Glutamatergic neuron (in vitro differentiated cells): Measurements from ENCODE around the gene TOPBP1. TPM values are rescaled to one million over a fixed set of nuclear protein-coding genes. Genes with fewer than 3 reads are reported as not detected.

Experiments used
- DNase-seq: peaks from one replicate; pipeline ENCODE4 v3.0.0; 2022
- H3K27ac Mint-ChIP-seq: one replicate; pipeline ENCODE4 v1.8.0; 2020; ENCODE audit warnings: mild to moderate bottlenecking, mixed read lengths, inconsistent platforms; ENCODE audit not compliant: unreplicated experiment
- H3K27me3 Mint-ChIP-seq: one replicate; pipeline ENCODE4 v1.8.0; 2020; ENCODE audit warnings: mild to moderate bottlenecking, moderate library complexity, mixed read lengths, inconsistent platforms; ENCODE audit not compliant: unreplicated experiment
- H3K36me3 Mint-ChIP-seq: one replicate; pipeline ENCODE4 v1.8.0; 2020; ENCODE audit warnings: mild to moderate bottlenecking, mixed read lengths, inconsistent platforms; ENCODE audit not compliant: unreplicated experiment
- H3K4me1 Mint-ChIP-seq: one replicate; pipeline ENCODE4 v1.8.0; 2020; ENCODE audit warnings: mild to moderate bottlenecking, low read depth, mixed read lengths, inconsistent platforms; ENCODE audit not compliant: unreplicated experiment
- H3K4me3 Mint-ChIP-seq: one replicate; pipeline ENCODE4 v1.8.0; 2020; ENCODE audit warnings: mild to moderate bottlenecking, mixed read lengths, inconsistent platforms; ENCODE audit not compliant: unreplicated experiment
- H3K9me3 Mint-ChIP-seq: one replicate; pipeline ENCODE4 v1.8.0; 2020; ENCODE audit warnings: mild to moderate bottlenecking, moderate library complexity, mixed read lengths, inconsistent platforms; ENCODE audit not compliant: unreplicated experiment
- CTCF ChIP-seq: fragments of 200-600 bp; sonication (generic); IDR thresholded peaks from one replicate; pipeline ENCODE4 v1.5.0; 2021; ENCODE audit not compliant: partially characterized antibody, unreplicated experiment
- total RNA-seq: library from RNA; stranded (reverse); fragmentation: NEBNext Ultra II Directional; extraction: Animal tissue kit (Norgen Biotek cat#: 25700); gene quantifications from one replicate; pipeline ENCODE4 v1.2.1, GENCODE V29; 2021; ENCODE audit not compliant: unreplicated experiment

Gene TOPBP1
- total RNA-seq, 1 donor from 2014 or later = 33.9 TPM

GRCh38 chr3:133663569-133664313 is 2.0 kb upstream of the TOPBP1 start:
- no peak for DNase-seq
- peaks cover 9% of the 10 kb centered on the region for H3K4me1 Mint-ChIP-seq
- H3K9me3 Mint-ChIP-seq = peaks cover 3% of the 10 kb centered on the region
- H3K36me3 Mint-ChIP-seq = no peaks in the 10 kb centered on the region
- peak overlapping the region; percentile 41 for H3K4me3 Mint-ChIP-seq
- no peaks in the 10 kb centered on the region for H3K27me3 Mint-ChIP-seq
- no peak overlapping the region for H3K27ac Mint-ChIP-seq
- peak; percentile 84 for TF ChIP-seq CTCF

- no peak for TF ChIP-seq CTCF
- peaks cover 9% of the 10 kb centered on the region for H3K4me1 Mint-ChIP-seq
- no peaks in the 10 kb centered on the region for H3K27me3 Mint-ChIP-seq
- no peak for DNase-seq
- H3K27ac Mint-ChIP-seq = peak overlapping the region; percentile 91
- no peaks in the 10 kb centered on the region for H3K36me3 Mint-ChIP-seq
- H3K4me3 Mint-ChIP-seq = peak overlapping the region; percentile 96
- peaks cover 3% of the 10 kb centered on the region for H3K9me3 Mint-ChIP-seq
Observed at GRCh38 chr3:133662278-133662651, 524 bp upstream of the TOPBP1 start.

- no peak overlapping the region for H3K4me3 Mint-ChIP-seq
- no peaks in the 10 kb centered on the region for H3K27me3 Mint-ChIP-seq
- TF ChIP-seq CTCF = no peak
- H3K4me1 Mint-ChIP-seq = peaks cover 9% of the 10 kb centered on the region
- no peaks in the 10 kb centered on the region for H3K36me3 Mint-ChIP-seq
- H3K9me3 Mint-ChIP-seq = peaks cover 3% of the 10 kb centered on the region
- DNase-seq = no peak
- H3K27ac Mint-ChIP-seq = no peak overlapping the region
Observed at GRCh38 chr3:133659806-133660205, 1.9 kb downstream of the TOPBP1 start.

GRCh38 chr3:133655731-133656515 is 5.8 kb downstream of the TOPBP1 start:
- no peaks in the 10 kb centered on the region for H3K36me3 Mint-ChIP-seq
- TF ChIP-seq CTCF = no peak

More at GRCh38 chr3:133655731-133656515, 5.8 kb downstream of the TOPBP1 start:
- Mint-ChIP-seq H3K9me3 (no peaks in the 10 kb centered on the region), H3K4me3 (no peak overlapping the region), H3K4me1 (peaks cover 6% of the 10 kb centered on the region), H3K27me3 (no peaks in the 10 kb centered on the region), H3K27ac (no peak overlapping the region)
- no peak for DNase-seq
